GM19328 (cell line): ENCODE measurements around the gene HSPA12A.
"Not testable (repeated sequence)": the region's sequence is repeated elsewhere in the genome, so short reads cannot be mapped to it uniquely, and the experiment has no call there.

Source experiments
- ATAC-seq: cut with Tn5 transposase; IDR thresholded peaks from one replicate; pipeline ENCODE4 v1.9.1; 2021; ENCODE audit warnings: mild to moderate bottlenecking, moderate library complexity; ENCODE audit not compliant: unreplicated experiment

HSPA12A gene

GRCh38 chr10:116719804-116720203 lies 22.6 kb downstream of the HSPA12A start:
- ATAC-seq, result no peak

- no peak for ATAC-seq
These were observed 24.3 kb downstream of the HSPA12A start for GRCh38 chr10:116718058-116718457.

- no peak for ATAC-seq
These were observed 26.0 kb downstream of the HSPA12A start for GRCh38 chr10:116716381-116716780.

- ATAC-seq, result no peak
These were observed 26.5 kb downstream of the HSPA12A start for GRCh38 chr10:116715839-116716377.

GRCh38 chr10:116715341-116715740 lies 27.0 kb downstream of the HSPA12A start:
- no peak for ATAC-seq

GRCh38 chr10:116713846-116714245 lies 28.5 kb downstream of the HSPA12A start:
- ATAC-seq, result no peak

GRCh38 chr10:116712989-116713543 lies 29.3 kb downstream of the HSPA12A start:
- ATAC-seq, result no peak

- no peak for ATAC-seq
These were observed 29.8 kb downstream of the HSPA12A start for GRCh38 chr10:116712519-116712918.

- ATAC-seq, result not testable (repeated sequence)
These were observed 30.6 kb downstream of the HSPA12A start for GRCh38 chr10:116711803-116712202.

GRCh38 chr10:116710076-116710475 lies 32.3 kb downstream of the HSPA12A start:
- ATAC-seq, result no peak

- no peak for ATAC-seq
These were observed 33.5 kb downstream of the HSPA12A start for GRCh38 chr10:116708877-116709276.

GRCh38 chr10:116708391-116708821 lies 34.0 kb downstream of the HSPA12A start:
- ATAC-seq, result no peak

- ATAC-seq, result no peak
These were observed 34.4 kb downstream of the HSPA12A start for GRCh38 chr10:116707981-116708380.

- no peak for ATAC-seq
These were observed 36.1 kb downstream of the HSPA12A start for GRCh38 chr10:116706281-116706680.

- no peak for ATAC-seq
These were observed 36.9 kb downstream of the HSPA12A start for GRCh38 chr10:116705498-116705897.

- no peak for ATAC-seq
These were observed 37.4 kb downstream of the HSPA12A start for GRCh38 chr10:116704926-116705325.

- ATAC-seq, result no peak
These were observed 40.2 kb downstream of the HSPA12A start for GRCh38 chr10:116702165-116702564.

GRCh38 chr10:116699471-116700150 lies 42.8 kb downstream of the HSPA12A start:
- no peak for ATAC-seq

GRCh38 chr10:116699049-116699448 lies 43.3 kb downstream of the HSPA12A start:
- no peak for ATAC-seq

GRCh38 chr10:116698364-116698763 lies 44.0 kb downstream of the HSPA12A start:
- ATAC-seq, result no peak

- no peak for ATAC-seq
These were observed 44.5 kb downstream of the HSPA12A start for GRCh38 chr10:116697816-116698215.

- ATAC-seq, result no peak
These were observed 45.4 kb downstream of the HSPA12A start for GRCh38 chr10:116696919-116697318.

GRCh38 chr10:116694927-116695268 lies 47.5 kb downstream of the HSPA12A start:
- no peak for ATAC-seq
